ENCODE results near the gene METTL13.
"Not testable (repeated sequence)": the region's sequence is repeated elsewhere in the genome, so short reads cannot be mapped to it uniquely, and the experiment has no call there.

METTL13 gene

GRCh38 chr1:171769171-171769570 is 12.3 kb upstream of the METTL13 start:
- no peak for DNase-seq

- no peak for DNase-seq
These were observed 11.7 kb upstream of the METTL13 start for GRCh38 chr1:171769754-171770153.

GRCh38 chr1:171772312-171772711 is 9.1 kb upstream of the METTL13 start:
- no peak for DNase-seq

- DNase-seq = no peak
These were observed 781 bp upstream of the METTL13 start for GRCh38 chr1:171780583-171781175.

- DNase-seq = no peak
These were observed 2.5 kb downstream of the METTL13 start for GRCh38 chr1:171783816-171784530.

GRCh38 chr1:171784784-171785183 is 3.3 kb downstream of the METTL13 start:
- DNase-seq = no peak

GRCh38 chr1:171785766-171786165 is 4.3 kb downstream of the METTL13 start:
- no peak for DNase-seq

- DNase-seq = no peak
These were observed 5.1 kb downstream of the METTL13 start for GRCh38 chr1:171786534-171786933.

- DNase-seq = no peak
These were observed 6.4 kb downstream of the METTL13 start for GRCh38 chr1:171787686-171788480.

GRCh38 chr1:171788696-171789095 is 7.2 kb downstream of the METTL13 start:
- no peak for DNase-seq

- no peak for DNase-seq
These were observed 8.9 kb downstream of the METTL13 start for GRCh38 chr1:171790318-171790717.

- no peak for DNase-seq
These were observed 11.4 kb downstream of the METTL13 start for GRCh38 chr1:171792656-171793369.

GRCh38 chr1:171793636-171794035 is 12.2 kb downstream of the METTL13 start:
- no peak for DNase-seq

GRCh38 chr1:171794085-171794484 is 12.6 kb downstream of the METTL13 start:
- no peak for DNase-seq

- DNase-seq = no peak
These were observed 15.1 kb downstream of the METTL13 start for GRCh38 chr1:171796592-171796991.

GRCh38 chr1:171798311-171798710 is 16.9 kb downstream of the METTL13 start:
- no peak for DNase-seq

GRCh38 chr1:171798765-171799164 is 17.3 kb downstream of the METTL13 start:
- DNase-seq = no peak

GRCh38 chr1:171799166-171799565 is 17.7 kb downstream of the METTL13 start:
- no peak for DNase-seq

- DNase-seq = not testable (repeated sequence)
These were observed 18.2 kb downstream of the METTL13 start for GRCh38 chr1:171799698-171800097.

- no peak for DNase-seq
These were observed 18.9 kb downstream of the METTL13 start for GRCh38 chr1:171800342-171800741.

GRCh38 chr1:171800851-171801250 is 19.4 kb downstream of the METTL13 start:
- no peak for DNase-seq

GRCh38 chr1:171801487-171801891 is 20.0 kb downstream of the METTL13 start:
- peak; percentile 14 for DNase-seq

- no peak for DNase-seq
These were observed 20.7 kb downstream of the METTL13 start for GRCh38 chr1:171802207-171802606.

Measured in NCI-H2081 treated with DMSO at 0.1 percent for 48 hours (cell line).